HCT116 (cell line): ENCODE results near the gene NDUFB7. TPM values are rescaled to one million over a fixed set of nuclear protein-coding genes. Genes with fewer than 3 reads are reported as not detected.

Experiments
- ATAC-seq: fragments of 200-7000 bp; cut with Tn5 transposase; 2 replicates; pipeline ENCODE4 v1.9.1; 2020; ENCODE audit warnings: mild to moderate bottlenecking, moderate library complexity
- BruUV-seq: library from RNA; stranded (reverse); fragments of 400-500 nt; replicated peaks from 2 replicates; lab custom pipeline; 2021; lab: Mats Ljungman, UMichigan
- CTCF ChIA-PET: fragments of 300-600 bp; sonication (Branson Sonifier 250); formaldehyde crosslinking; loops from one replicate; lab custom pipeline; 2021; ENCODE audit warnings: antibody characterized with exemption; lab: Charles Lee
- POLR2A ChIA-PET: fragments of 300-600, 350-600 bp; sonication (Branson Sonifier 250); formaldehyde crosslinking; loops from one replicate; lab custom pipeline; 2021; ENCODE audit warnings: antibody characterized with exemption; lab: Charles Lee
- RAD21 ChIA-PET, 2 experiments: fragments of 300-600 bp; sonication (Branson Sonifier 250); formaldehyde crosslinking; loops; one replicate each; lab custom pipeline; 2023; ENCODE audit warnings: low total read pairs in 2 of 2; ENCODE audit not compliant: uncharacterized antibody in 2 of 2, unreplicated experiment in 2 of 2, low non-redundant PET in 1 of 2; lab: Charles Lee
- DNase-seq: peaks from one replicate; pipeline ENCODE4 v3.0.0-alpha.2; 2010; ENCODE audit warnings: low read depth, low spot score
- H2AFZ ChIP-seq: fragments of 200-600 bp; shearing (Covaris generic), sonication (generic); 2 replicates; pipeline ENCODE4 v1.6.1; 2017; ENCODE audit warnings: low read depth, mixed run types, mixed read lengths, antibody characterized with exemption, low read length; ENCODE audit not compliant: poor library complexity, severe bottlenecking
- H3K27ac ChIP-seq: 2 replicates; pipeline ENCODE4 v1.5.1; 2012; ENCODE audit warnings: low read depth, low read length
- H3K27me3 ChIP-seq: fragments of 200-600 bp; sonication (generic); 2 replicates; pipeline ENCODE4 v1.6.1; 2016; ENCODE audit warnings: mixed run types, low read length, mixed read lengths; ENCODE audit not compliant: insufficient read depth
- H3K36me3 ChIP-seq, 2 experiments: fragments of 200-500 bp in 1 of 2; fragments of 200-600 bp in 1 of 2; sonication (Bioruptor generic) in 1 of 2; sonication (generic) in 1 of 2; 2 replicates each; pipeline versions ENCODE4 v1.5.1 to v1.6.1; 2014 to 2016; ENCODE audit warnings: low read length in 2 of 2, inconsistent platforms in 1 of 2, mixed read lengths in 1 of 2, mixed run types in 1 of 2; ENCODE audit not compliant: insufficient read depth in 2 of 2, control insufficient read depth in 1 of 2
- H3K4me1 ChIP-seq, 2 experiments: fragments of 200-600 bp in 1 of 2; sonication (generic) in 1 of 2; 2 replicates each; pipeline versions ENCODE4 v1.5.1 to v1.6.1; 2012 to 2017; ENCODE audit warnings: low read length in 2 of 2, inconsistent platforms in 1 of 2, mild to moderate bottlenecking in 1 of 2, mixed read lengths in 1 of 2, mixed run types in 1 of 2, moderate library complexity in 1 of 2; ENCODE audit not compliant: insufficient read depth in 2 of 2, control insufficient read depth in 1 of 2
- H3K4me2 ChIP-seq: fragments of 200-600 bp; sonication (generic); 2 replicates; pipeline ENCODE4 v1.6.1; 2017; ENCODE audit warnings: mixed run types, low read length, mixed read lengths
- H3K4me3 ChIP-seq, 2 experiments: fragments of 200-600 bp in 1 of 2; sonication (generic) in 1 of 2; replicated peaks in 1 of 2; 2 replicates each; pipeline ENCODE4 v1.5.1; 2011 to 2016; ENCODE audit warnings: low read length in 2 of 2, control low read depth in 1 of 2, low read depth in 1 of 2, mild to moderate bottlenecking in 1 of 2, mixed read lengths in 1 of 2, mixed run types in 1 of 2
- H3K79me2 ChIP-seq: fragments of 200-600 bp; sonication (generic); 2 replicates; pipeline ENCODE4 v1.6.1; 2017; ENCODE audit warnings: mild to moderate bottlenecking, mixed run types, low read length, moderate library complexity, mixed read lengths; ENCODE audit not compliant: insufficient read depth
- H3K9ac ChIP-seq: fragments of 200-600 bp; sonication (generic); 2 replicates; pipeline ENCODE4 v1.6.1; 2016; ENCODE audit warnings: low read length, mixed read lengths
- H3K9me2 ChIP-seq: fragments of 200-600 bp; sonication (generic), shearing (Covaris generic); 2 replicates; pipeline ENCODE4 v1.6.1; 2017; ENCODE audit warnings: mixed run types, mild to moderate bottlenecking, moderate library complexity; ENCODE audit not compliant: insufficient read depth
- H3K9me3 ChIP-seq, 2 experiments: fragments of 200-500 bp in 1 of 2; fragments of 200-600 bp in 1 of 2; sonication (Bioruptor generic) in 1 of 2; sonication (generic) in 1 of 2; 2 replicates each; pipeline ENCODE4 v1.6.1; 2014 to 2017; ENCODE audit warnings: low read length in 2 of 2, mixed read lengths in 2 of 2, inconsistent platforms in 1 of 2, low read depth in 1 of 2, mild to moderate bottlenecking in 1 of 2, mixed run types in 1 of 2, moderate library complexity in 1 of 2; ENCODE audit not compliant: control insufficient read depth in 1 of 2, insufficient read depth in 1 of 2
- H4K20me1 ChIP-seq: fragments of 200-600 bp; sonication (generic), shearing (Covaris generic); 2 replicates; pipeline ENCODE4 v1.6.1; 2017; ENCODE audit warnings: mixed run types, mild to moderate bottlenecking, moderate library complexity; ENCODE audit not compliant: insufficient read depth
- CEBPB ChIP-seq: IDR thresholded peaks from 2 replicates; pipeline ENCODE4 v1.6.1; 2012; ENCODE audit warnings: low read depth
- CTCF ChIP-seq, 3 experiments: fragments of 200-600 bp in 1 of 3; sonication (generic) in 1 of 3; IDR thresholded peaks in 2 of 3; conservative IDR thresholded peaks in 1 of 3; 2 replicates each; pipeline ENCODE4 v1.5.1; 2012 to 2017; ENCODE audit warnings: low read depth in 2 of 3, low read length in 2 of 3, antibody characterized with exemption in 1 of 3, borderline replicate concordance in 1 of 3, control low read depth in 1 of 3, mild to moderate bottlenecking in 1 of 3, mixed read lengths in 1 of 3, mixed run types in 1 of 3, moderate library complexity in 1 of 3; ENCODE audit not compliant: insufficient read depth in 1 of 3
- EGR1 ChIP-seq: IDR thresholded peaks from 2 replicates; pipeline ENCODE4 v1.6.1; 2012; ENCODE audit warnings: low read depth
- EZH2 ChIP-seq: fragments of 200-600 bp; sonication (generic); IDR thresholded peaks from 2 replicates; pipeline ENCODE4 v1.6.1; 2017; ENCODE audit warnings: antibody characterized with exemption, mixed run types
- EZH2phosphoT487 ChIP-seq: fragments of 200-600 bp; IDR thresholded peaks from 2 replicates; pipeline ENCODE4 v1.6.1; 2018; ENCODE audit warnings: antibody characterized with exemption, borderline replicate concordance
- FOSL1 ChIP-seq: IDR thresholded peaks from 2 replicates; pipeline ENCODE4 v1.6.1; 2012; ENCODE audit warnings: low read depth
- POLR2A ChIP-seq: IDR thresholded peaks from 2 replicates; pipeline ENCODE4 v1.7.0; 2011; ENCODE audit warnings: borderline replicate concordance; ENCODE audit not compliant: insufficient read depth, insufficient read length; ENCODE audit errors: extremely low read depth
- POLR2AphosphoS5 ChIP-seq: IDR thresholded peaks from 2 replicates; pipeline ENCODE4 v1.6.1; 2011; ENCODE audit warnings: mild to moderate bottlenecking, low read depth, low read length, moderate library complexity
- RAD21 ChIP-seq: IDR thresholded peaks from 2 replicates; pipeline ENCODE4 v1.6.1; 2012; ENCODE audit warnings: low read depth, mild to moderate bottlenecking
- REST ChIP-seq: IDR thresholded peaks from 2 replicates; pipeline ENCODE4 v1.6.1; 2012; ENCODE audit warnings: low read depth
- SIN3A ChIP-seq: IDR thresholded peaks from 2 replicates; pipeline ENCODE4 v1.6.1; 2012; ENCODE audit warnings: low read depth
- SP1 ChIP-seq: IDR thresholded peaks from 2 replicates; pipeline ENCODE4 v1.6.1; 2012; ENCODE audit warnings: low read depth
- SRF ChIP-seq: IDR thresholded peaks from 2 replicates; pipeline ENCODE4 v1.6.1; 2012; ENCODE audit warnings: low read depth
- TCF7L2 ChIP-seq: IDR thresholded peaks from 2 replicates; pipeline ENCODE4 v1.7.0; 2011; ENCODE audit warnings: borderline replicate concordance, inconsistent platforms; ENCODE audit not compliant: insufficient read depth, insufficient read length; ENCODE audit errors: extremely low read depth
- intact Hi-C: fragments of 100-400 bp; cut with micrococcal nuclease; formaldehyde crosslinking; loops from 2 replicates; pipeline ENCODE4 v1.10.0; 2022
- total RNA-seq: library from RNA; stranded (reverse); gene quantifications from one replicate; pipeline ENCODE4 v1.2.1, GENCODE V29; 2021; ENCODE audit not compliant: unreplicated experiment
- TF ChIP-seq, protein P1 (sequence below): IDR thresholded peaks from 2 replicates; pipeline ENCODE4 v1.6.1; 2011; ENCODE audit warnings: mild to moderate bottlenecking, low read length, moderate library complexity; ENCODE audit not compliant: insufficient replicate concordance; ENCODE audit errors: extremely low read depth

NDUFB7 gene
- total RNA-seq, 1 experiment from 2014 or later = 167 TPM

DNA sequence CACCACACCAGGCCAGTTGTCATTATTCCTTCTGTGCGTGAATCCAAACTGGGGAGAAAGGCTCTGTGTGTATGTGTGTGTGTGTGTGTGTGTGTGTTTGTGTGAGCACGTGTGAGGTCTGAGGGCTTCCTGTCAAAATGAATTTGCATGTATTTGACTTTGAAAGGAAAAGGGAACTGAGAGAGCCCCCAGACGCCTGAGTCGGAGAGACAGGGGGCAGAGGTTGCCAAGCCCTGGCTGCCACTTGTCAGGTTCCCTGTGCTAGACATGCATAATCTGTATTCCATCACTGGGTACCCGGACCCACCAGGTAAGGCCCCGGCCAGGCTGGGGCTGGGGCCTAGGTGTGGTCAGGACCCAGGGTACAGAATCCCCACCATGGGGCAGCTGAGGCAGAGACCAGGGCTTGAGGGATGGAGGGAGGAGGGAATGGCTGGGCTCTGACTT is 11.1 kb upstream of the NDUFB7 start, which contains the start of gene CLEC17A:
CLEC17A (plus strand) TSS at position 191 of the 447 bp plus-strand sequence; CDS start at position 268, 77 bp downstream.
- ATAC-seq (no peak), DNase-seq (no peak)
- no peak within 1 kb of the TSS for H3K27ac ChIP-seq
- no peaks in the 10 kb centered on the region for H3K27me3 ChIP-seq
- no peaks in the 10 kb centered on the region for H4K20me1 ChIP-seq
- H3K9me3 ChIP-seq = no peaks in the 10 kb centered on the region
- ChIA-PET POLR2A (no interaction called here), CTCF (no interaction called here), RAD21 (no interaction called here)
- H3K4me3 ChIP-seq = no peak within 1 kb of the TSS
- no peaks in the 10 kb centered on the region for H3K9me2 ChIP-seq
- H3K79me2 ChIP-seq = no peaks in the 10 kb centered on the region
- no peak within 1 kb of the TSS for H3K4me2 ChIP-seq
- H3K9ac ChIP-seq = no peak within 1 kb of the TSS
- H3K36me3 ChIP-seq = no peaks in the 10 kb centered on the region
- H2AFZ ChIP-seq = no peak within 1 kb of the TSS
- TF ChIP-seq EZH2 (no peak), POLR2A (no peak), SP1 (no peak), SIN3A (no peak), SRF (no peak), REST (no peak), CTCF (IDR thresholded peaks at IDR 0.05 in 2 of 3, conservative IDR thresholded peaks at IDR 0.05 in 1 of 3; ENCODE audit: borderline replicate concordance in 1 of 3, insufficient read depth in 1 of 3, low read depth in 2 of 3, low read length in 2 of 3) (no peak), CEBPB (no peak), FOSL1 (no peak), EGR1 (no peak), POLR2AphosphoS5 (no peak), EZH2phosphoT487 (no peak), RAD21 (no peak), TCF7L2 (no peak)
- TF ChIP-seq, protein P1, sequence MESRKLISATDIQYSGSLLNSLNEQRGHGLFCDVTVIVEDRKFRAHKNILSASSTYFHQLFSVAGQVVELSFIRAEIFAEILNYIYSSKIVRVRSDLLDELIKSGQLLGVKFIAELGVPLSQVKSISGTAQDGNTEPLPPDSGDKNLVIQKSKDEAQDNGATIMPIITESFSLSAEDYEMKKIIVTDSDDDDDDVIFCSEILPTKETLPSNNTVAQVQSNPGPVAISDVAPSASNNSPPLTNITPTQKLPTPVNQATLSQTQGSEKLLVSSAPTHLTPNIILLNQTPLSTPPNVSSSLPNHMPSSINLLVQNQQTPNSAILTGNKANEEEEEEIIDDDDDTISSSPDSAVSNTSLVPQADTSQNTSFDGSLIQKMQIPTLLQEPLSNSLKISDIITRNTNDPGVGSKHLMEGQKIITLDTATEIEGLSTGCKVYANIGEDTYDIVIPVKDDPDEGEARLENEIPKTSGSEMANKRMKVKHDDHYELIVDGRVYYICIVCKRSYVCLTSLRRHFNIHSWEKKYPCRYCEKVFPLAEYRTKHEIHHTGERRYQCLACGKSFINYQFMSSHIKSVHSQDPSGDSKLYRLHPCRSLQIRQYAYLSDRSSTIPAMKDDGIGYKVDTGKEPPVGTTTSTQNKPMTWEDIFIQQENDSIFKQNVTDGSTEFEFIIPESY = no peak
- BruUV-seq = no TSS peak
- peaks cover 0 to 4% of the 10 kb centered on the region in 2 experiments; a peak in 3 of 4 replicates for H3K4me1 ChIP-seq
- intact Hi-C loops = no loop called here
